Suppressor macrophage (primary cell): ENCODE data around the gene CCDC178.
"Not testable (repeated sequence)": the region's sequence is repeated elsewhere in the genome, so short reads cannot be mapped to it uniquely, and the experiment has no call there.

Experiments used
- DNase-seq, 4 experiments: peaks; one replicate each; pipeline ENCODE4 v3.0.0-alpha.2; 2020 to 2022

Gene CCDC178

DNA sequence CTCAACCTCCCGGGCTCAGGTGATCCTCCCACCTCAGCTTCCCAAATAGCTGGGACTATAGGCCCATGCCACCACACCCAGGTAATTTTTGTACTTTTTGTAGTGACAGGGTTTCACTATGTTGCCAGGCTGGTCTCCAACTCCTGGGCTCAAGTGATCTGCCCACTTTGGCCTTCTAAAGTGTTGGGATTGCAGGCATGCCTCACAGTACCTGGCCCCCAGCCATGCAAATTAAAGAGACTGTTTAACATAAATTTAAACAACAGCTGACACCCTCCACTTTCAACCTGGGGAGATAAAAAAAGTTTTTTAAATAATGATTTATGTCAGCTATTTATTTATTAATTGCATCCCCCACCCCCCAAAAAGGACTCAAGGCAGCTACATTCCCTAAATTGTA lies 234.7 kb downstream of the CCDC178 start:
- no peak for DNase-seq

DNA sequence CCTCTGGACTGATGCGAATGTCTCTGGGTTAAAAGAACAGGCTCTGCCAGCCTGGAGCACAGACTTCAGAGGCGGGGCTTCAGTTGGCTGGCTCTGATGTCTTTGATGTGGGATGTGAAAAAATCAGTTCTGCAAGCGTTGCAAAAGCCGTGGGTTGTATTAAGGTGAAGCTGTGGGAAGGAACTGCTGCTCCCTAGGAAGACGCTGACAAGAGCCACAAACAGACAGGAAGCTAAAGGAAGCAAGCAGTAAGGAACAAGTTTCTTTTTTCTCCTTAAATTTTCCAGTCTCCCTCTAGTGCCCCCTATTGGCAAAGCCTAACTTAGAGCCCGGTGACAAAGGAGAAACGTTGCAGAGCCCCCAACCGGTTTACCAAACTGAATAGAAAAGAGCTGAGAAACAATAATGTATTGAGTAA lies 239.0 kb downstream of the CCDC178 start:
- DNase-seq = peak; percentile 8 to 57 (median 27)

DNA sequence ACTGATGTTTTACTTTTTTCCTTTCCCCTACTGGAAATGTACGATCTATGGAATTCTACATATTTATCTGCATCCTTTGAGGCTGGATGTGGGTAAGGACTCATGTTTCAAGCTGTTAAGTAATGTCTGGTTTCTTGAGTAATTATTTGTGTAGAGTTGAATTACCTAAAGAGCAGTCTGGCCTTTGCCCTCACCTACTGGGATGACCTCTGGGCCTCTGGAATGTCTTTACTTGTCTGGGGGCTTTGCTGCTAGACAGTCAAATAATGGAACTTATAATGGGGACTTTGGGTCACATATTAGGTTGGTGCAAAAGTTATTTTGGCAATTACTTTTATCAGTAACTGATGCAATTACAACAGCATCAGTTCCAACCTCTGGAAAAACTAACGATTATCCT lies 244.7 kb downstream of the CCDC178 start:
- DNase-seq = no peak

DNA sequence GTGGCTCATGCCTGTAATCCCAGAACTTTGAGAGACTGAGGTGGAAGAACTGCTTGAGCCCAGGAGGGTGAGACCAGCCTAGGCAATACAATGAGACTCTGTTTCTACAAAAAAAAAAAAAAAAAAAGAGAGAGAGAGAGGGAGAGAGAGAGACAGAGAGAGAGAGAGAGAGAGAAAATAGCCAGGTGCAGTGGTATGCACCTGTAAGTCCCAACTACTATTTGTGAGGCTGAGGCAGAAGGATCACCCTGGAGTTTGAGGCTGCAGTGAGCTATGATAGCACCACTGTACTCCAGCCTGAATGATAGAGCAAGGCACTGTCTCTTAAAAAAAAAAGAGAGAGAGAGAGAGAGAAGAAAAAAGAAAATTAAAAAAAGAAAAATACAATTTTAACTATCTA lies 245.7 kb downstream of the CCDC178 start:
- no peak for DNase-seq

DNA sequence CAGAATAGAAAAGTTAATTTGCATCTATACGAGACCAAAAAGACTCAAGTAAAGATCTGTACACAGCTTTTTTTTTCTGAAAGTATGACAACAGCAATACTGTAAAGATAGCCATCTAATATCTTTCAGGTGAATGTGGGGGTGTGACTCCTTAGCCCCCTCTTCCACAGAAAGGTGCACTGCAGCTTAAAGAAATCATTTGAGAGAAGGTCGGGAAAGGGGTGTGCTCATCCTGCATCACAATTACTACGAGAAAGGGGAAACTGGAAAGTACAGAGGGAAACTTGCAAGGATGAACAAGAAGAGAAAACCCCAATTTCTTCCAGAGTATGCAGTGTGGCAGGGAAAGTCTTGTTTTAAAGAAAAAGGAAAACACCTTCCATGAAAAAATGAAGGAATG lies 255.6 kb downstream of the CCDC178 start:
- DNase-seq = no peak

DNA sequence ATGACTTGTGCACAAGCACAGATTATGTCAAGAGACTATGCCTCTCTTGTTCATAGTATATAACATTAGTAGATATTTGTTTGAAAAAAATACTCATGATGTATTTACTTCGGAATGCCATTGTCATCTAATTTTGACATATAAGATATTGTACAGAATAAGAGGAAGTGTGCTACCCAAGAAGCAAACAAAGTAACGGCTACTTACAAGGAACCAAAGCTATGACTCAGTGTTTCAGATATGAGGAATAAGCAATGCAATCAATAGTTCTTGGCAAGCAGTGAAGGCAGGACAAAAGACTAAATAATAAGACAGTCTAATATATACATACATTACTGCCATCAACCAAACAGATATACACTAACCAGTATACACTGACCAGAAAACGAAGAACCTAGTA lies 256.3 kb downstream of the CCDC178 start:
- peak in 2 of 4 experiments; percentile 11 to 32 for DNase-seq

DNA sequence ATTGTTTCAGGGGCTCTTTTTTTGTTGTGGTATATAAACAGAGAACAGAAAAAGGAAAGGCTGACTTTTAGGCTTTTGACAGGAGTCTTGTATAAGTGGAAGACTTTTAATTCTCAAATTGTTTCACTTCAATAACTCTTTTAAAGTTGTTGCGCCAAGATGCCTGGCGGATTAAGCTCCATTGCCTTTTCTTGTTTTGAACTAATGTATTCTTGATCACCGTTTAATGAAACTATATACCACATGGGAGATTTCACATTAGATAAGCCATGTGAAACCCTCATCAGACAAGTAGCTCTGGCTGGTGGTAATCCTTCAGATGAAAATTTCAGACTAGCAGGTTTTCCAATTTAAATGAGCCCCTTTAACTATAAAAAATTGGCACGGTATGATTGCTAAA lies 257.4 kb downstream of the CCDC178 start:
- no peak for DNase-seq

DNA sequence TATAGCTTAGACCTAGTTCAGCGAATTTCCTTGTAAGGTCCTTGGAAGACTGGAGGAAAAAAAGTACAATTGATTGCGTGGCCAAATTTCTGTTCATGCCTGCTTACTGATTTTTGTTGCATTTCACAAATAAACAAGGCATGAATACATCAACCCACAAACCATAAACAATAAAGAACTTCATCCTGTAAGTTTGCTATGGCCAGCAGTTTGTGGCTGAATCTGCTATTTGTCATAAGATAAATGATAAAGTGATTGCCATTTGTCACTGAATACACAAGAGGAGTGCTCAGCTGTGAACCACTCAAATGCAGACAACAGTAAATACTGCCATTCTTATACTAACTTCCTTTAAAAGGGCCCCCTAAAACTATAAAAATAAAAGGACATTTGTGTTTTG lies 259.5 kb downstream of the CCDC178 start:
- no peak for DNase-seq

DNA sequence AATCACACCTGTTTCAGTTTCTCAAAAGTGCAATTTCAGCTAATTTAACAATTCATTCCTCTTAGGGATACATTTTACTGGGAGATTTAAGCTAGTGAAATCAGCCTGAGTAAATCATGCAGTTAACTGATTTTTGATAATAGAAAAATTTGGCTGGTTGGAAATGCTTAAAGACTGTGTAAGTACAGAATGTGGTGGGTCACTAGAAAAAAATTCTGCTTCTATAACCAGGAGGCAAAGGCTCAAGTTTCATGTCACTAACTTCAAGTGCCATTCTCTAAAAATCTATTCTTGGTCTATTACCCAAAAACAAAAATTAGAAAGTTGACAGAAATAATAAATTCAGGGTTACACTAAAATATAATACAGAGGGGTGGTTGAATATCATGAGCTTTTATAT lies 271.3 kb downstream of the CCDC178 start:
- DNase-seq = no peak

DNA sequence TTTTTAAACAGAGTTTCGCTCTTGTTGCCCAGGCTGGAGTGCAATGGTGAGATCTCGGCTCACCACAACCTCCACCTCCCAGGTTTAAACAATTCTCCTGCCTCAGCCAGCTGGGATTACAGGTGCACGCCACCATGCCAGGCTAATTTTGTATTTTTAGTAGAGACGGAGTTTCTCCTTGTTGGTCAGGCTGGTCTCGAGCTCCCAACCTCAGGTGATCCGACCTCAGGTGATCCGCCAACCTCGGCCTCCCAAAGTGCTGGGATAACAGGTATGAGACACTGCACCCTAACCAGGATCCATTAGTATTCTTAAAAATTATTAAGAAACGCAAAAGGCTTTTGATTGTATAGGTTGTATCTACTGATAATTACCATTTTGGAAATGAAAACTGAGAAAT lies 276.4 kb downstream of the CCDC178 start:
- DNase-seq = not testable (repeated sequence)

DNA sequence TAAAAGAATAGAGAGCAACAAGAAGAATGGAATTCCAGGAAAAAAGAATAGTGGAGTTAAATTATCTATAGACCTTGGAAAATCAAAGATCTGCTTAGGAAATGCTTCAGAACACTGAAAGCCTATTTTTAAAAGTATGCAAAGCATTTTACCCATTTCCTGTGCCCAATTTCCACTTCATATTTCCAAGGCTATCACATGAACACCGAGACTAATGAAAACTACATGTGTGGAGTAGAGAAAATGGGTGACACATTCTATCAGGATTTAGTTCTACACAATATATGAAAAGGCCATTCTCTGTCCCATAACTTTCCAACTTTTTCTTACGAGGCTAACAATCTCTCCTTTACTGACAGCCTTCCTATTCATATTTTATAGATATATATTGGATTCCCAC lies 279.4 kb downstream of the CCDC178 start:
- DNase-seq = no peak

DNA sequence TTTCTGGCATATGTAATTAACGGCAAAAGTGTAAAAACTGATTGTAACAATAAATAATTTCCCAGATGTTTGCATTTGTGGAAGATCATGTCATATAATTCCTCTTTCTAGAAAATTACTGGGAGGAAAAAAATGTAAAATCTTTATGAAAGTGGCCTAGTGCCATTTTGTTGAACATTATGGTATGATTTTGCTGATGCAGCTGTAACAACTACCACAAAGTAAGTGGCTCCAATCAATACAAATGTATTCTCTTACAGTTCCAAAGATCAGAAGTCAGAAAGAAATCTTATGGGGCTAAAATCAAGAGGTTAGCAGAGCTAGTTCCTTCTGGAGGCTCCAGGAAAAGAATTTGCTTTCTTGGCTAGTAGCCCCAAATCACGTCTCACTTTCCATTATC lies 281.4 kb downstream of the CCDC178 start:
- no peak for DNase-seq

DNA sequence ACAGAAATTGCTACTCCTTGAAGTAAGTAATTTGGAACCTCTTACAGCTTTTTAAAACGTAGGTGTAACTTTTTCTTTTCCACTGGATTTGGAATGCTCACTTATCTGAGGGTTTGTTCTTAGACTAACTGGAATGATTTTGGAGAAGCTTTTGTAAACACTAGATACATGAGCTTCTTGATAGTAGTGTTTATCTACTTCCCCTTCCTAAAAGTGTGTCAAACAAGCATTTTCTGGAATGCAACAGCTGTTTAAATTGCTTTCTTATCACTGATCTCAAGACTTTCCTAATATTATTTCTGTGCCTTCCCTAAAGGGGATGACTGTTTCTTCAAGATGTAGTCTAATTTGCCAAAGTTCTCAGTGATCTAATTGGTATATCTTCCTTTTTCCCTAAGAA lies 282.6 kb downstream of the CCDC178 start:
- DNase-seq = no peak

DNA sequence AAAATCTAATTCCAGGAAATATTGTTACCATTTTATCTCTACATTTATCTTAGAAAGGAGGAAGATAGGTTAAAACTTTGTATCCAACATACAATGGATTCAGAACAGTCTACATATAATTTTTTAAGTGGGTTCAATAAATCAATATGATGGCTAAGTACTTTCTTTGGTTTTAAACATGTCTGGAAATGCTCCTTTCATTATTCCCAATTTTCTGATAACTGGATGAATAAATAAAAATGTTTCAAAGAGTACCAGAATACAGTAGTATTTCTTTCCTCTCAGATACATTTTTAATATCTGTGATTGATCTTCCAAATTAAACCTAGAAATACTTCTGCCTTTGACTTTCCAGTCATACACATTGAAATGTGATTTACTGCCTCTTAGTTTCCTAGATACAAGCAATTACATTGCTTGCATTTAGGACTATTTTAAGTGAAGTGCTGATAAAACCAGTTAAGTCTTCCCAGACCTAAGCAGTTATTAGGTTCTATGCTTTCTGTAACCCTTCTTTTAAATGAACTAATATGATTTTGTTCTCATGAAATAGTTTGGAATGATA lies 283.5 kb downstream of the CCDC178 start:
- no peak for DNase-seq

DNA sequence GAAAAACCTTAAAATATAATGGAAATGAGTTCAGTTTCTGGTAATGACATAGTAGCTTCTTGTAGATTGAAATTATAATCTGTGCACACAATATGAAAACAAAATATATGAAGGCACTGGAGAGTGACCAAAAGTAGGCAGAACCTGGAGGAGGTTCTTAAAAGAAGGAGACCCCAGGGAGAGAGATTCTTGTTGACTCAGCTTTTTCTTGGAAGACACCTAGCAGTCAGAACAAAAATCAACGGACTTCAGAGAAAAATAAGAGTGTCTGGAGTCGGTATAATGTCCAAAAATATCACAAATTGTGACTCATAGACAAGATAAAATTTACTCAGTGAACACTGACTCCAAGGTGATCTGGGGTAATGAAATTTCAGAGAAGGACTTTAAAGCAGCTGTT lies 286.5 kb downstream of the CCDC178 start:
- DNase-seq = no peak

DNA sequence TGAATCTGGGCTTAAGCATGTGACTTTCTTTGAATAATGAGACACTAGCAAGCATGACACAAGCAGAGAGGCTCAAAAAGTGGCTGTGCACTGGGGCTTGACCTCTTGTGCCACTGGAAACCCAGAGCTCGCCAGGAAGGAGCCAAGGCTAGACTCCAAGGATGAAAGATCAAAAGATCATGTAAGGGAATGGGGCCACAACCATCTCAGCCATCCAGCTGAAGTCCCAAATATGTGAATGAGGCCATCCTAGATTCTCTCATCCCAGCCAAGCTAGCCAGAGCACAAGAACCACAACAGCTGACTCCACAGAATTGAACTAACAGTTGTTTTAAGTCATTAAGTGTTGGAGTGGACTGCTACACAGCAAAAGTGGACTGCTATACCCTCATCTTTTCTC lies 288.1 kb downstream of the CCDC178 start:
- no peak for DNase-seq

DNA sequence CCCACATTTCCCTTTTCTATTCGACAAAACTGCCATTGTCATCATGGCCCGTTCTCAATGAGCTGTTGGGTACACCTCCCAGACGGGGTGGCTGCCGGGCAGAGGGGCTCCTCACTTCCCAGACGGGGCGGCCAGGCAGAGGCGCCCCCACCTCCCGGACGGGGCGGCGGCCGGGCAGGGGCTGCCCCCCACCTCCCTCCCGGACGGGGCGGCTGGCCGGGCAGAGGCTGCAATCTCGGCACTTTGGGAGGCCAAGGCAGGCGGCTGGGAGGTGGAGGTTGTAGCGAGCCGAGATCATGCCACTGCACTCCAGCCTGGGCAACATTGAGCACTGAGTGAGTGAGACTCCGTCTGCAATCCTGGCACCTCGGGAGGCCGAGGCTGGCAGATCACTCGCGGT lies 292.7 kb downstream of the CCDC178 start:
- DNase-seq = not testable (repeated sequence)

DNA sequence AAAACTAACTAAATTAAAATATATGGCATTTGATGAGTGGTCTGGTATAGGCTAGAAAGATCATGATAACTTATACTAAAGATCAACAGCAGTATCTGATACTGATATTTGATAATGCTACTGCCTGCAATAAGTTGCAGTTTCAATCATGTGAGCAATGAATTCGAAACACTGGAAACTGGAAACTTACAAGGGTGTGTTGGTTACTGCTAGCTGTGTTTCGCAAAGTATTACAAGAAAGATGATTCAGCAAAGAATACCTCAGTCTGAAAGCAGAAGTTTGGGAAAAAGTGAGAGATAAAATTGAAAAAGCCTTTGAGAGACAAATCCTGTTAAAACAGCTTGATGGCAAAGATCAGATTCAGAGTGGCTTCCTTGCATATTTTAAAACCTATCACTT lies 294.5 kb downstream of the CCDC178 start:
- DNase-seq = peak; percentile 8 to 71 (median 34)

DNA sequence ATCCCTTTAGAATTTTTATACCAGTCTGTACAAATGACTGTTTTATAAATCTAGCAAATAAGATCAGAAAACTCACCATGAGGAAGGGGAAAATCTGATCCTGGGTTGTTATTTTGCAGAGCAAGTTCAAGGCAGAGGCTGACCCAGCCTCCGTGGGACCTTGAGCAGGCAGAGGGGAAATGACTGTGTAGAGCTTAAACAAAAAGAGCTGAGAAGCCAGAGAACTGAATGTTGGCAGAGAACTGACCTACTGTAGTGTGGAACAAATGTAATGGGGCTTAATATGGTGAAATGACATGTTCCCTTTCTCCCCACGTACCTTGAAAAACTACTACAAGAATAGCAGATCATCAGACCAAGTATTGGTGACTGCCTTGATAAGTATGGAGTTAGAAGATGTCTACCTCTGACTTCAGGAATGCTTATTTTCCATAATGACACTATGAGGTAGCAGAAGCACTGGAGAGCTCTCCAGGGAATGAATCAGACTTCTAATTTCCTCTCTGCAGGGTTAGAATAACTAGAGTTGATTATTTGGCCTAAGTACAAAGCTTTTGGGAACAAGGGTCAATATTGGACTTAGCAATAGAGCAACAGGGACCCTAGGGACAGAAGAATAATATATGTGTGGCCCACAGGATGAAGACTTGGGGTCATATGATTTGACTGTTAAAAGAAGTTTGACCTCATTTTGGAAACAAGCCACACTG lies 304.4 kb downstream of the CCDC178 start:
- no peak for DNase-seq

DNA sequence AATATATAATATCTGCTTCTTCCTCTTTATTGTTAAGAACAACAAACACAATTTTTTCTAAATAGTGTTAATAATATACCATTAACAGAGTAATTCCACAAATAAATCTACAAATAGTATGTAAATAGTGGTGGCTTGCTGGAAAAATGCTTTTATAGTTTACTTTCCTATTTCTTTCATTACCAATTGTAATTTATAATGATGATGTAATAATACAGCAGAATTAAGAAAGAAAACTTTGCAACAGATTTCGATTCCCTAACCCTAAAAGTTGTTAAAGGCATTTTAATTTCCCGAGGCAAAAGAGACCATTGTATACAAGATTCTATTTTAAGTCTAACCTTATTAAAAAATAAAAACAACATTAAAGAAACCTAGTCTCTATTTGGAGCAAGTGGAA lies 307.9 kb downstream of the CCDC178 start:
- no peak for DNase-seq

DNA sequence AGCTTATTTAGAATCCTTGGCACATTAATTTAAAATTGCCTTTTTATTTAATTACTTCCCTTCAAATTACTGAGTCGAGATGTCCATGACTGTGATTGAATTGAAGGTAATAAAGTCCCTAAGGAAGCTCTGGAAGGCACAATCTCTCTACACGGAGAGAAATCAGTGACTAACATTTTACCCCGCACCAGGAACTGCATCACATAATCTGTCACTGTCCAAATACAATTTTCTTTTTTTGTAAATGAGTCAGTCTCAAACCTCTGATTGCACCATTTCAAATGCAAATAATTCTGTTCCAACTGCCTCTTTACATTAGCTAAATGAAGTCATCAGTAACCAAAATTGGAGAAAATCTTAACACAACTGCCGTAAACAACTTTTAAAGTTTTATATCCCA lies 311.9 kb downstream of the CCDC178 start:
- DNase-seq = no peak

DNA sequence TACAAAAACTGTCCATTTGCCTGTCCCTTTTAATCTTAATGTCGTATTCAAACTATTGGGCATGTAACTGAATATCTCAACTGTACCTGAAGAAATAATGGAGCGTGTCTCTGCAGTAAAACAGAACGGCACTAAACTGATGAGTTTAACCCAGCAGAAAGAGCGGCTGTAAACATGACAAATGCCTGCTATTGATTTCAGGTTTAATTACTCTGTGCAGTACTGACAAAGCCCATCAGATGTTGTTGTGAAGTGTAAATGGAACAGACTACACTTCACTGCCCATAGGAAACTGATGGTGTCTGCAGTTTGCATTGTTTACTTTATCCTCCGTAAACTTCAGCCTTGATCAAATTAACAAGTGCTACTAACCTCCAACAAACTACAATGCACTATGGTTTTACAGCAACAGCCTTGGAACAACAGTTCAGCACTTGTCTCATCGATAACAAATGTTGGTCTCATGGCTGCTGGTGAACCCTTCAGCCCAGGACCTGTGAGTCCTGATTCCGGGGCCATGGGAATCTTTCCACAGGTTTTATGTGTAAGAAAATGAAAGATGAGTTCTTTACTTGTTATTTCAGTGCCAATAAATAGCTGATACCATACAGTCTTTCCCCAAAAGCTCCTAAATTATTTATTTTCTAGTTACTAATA lies 316.5 kb downstream of the CCDC178 start:
- DNase-seq = no peak

DNA sequence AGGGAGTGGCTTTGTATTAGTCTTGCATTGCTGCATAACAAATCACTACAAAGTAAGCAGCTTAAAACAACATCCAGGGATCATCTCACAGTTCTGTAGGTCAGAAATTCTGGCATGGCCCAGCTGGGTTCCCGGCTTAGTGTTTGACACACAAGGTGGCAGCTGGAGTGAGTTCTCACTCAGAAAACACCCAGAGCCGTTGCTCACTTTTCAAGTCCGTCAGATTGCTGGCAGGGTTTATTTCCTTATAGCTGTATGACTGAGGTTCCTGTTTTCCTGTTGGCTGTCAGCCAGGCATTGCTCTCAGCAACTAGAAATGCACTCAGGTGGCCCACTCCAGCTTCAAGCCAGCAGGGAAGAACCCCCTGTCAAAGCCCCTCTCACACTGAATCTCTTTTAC lies 324.1 kb downstream of the CCDC178 start:
- peak; percentile 12 to 67 (median 41) for DNase-seq

DNA sequence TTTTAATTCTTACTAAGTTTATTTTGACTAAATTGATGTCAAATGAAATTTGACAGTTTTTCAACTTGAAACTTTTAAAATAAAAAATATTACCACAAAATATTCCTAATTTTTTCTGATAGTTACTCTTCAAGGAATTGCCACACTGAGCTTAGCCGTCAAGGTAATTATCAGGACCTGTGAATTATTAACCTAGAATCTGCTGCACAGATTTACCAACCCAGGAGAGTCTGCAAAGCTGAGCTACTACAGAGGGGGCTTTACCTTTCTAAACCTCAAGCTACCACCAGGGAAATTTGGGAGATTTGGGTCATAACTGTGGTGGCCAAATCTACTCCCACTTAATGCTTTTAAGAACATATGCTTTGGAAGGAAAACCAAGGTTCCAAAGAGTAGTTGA lies 324.6 kb downstream of the CCDC178 start:
- DNase-seq = no peak
